Neuron (in vitro differentiated cells): ENCODE results near the gene SLC25A38.
A peak's percentile ranks its signal among the peaks of the same experiment; 100 is the strongest.

Experiments used
- H2AFZ ChIP-seq: one replicate; pipeline ENCODE4 v1.6.1; 2013; ENCODE audit warnings: low read depth, mild to moderate bottlenecking, inconsistent platforms, low read length, moderate library complexity
- H3K27me3 ChIP-seq: one replicate; pipeline ENCODE4 v1.6.1; 2013; ENCODE audit warnings: low read length; ENCODE audit not compliant: insufficient read depth
- H3K36me3 ChIP-seq: one replicate; pipeline ENCODE4 v1.6.1; 2013; ENCODE audit warnings: low read length; ENCODE audit not compliant: insufficient read depth
- H3K4me1 ChIP-seq: one replicate; pipeline ENCODE4 v1.6.1; 2013; ENCODE audit warnings: low read length; ENCODE audit not compliant: insufficient read depth
- H3K4me3 ChIP-seq: 2 replicates; pipeline ENCODE4 v1.5.1; 2013; ENCODE audit warnings: mild to moderate bottlenecking, low read length, moderate library complexity
- H3K9me3 ChIP-seq: one replicate; pipeline ENCODE4 v1.6.1; 2013; ENCODE audit warnings: low read length

The SLC25A38 gene

GRCh38 chr3:39383881-39384664 is 903 bp downstream of the SLC25A38 start:
- peak overlapping the region; percentile 94 for H3K4me3 ChIP-seq
- no peaks in the 10 kb centered on the region for H3K27me3 ChIP-seq
- peak overlapping the region; percentile 71 for H2AFZ ChIP-seq
- no peaks in the 10 kb centered on the region for H3K9me3 ChIP-seq
- no peaks in the 10 kb centered on the region for H3K36me3 ChIP-seq
- H3K4me1 ChIP-seq: peaks cover 9% of the 10 kb centered on the region

DNA sequence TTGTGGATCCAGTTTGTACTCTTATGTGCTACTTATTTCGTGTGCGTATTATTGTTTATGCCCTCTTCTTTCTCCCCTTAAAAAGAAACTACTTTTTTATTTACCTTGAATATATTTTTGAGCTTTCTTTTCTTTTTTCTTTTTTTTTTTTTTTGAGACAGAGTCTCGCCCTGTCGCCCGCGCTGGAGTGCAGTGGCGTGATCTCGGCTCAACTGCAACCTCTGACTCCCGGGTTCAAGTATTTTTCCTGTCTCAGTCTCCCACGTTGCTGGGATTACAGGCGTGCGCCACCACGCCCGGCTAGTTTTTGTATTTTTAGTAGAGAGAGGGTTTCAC is 1.5 kb downstream of the SLC25A38 start:
- no peaks in the 10 kb centered on the region for H3K9me3 ChIP-seq
- H3K4me1 ChIP-seq: peaks cover 9% of the 10 kb centered on the region
- H3K27me3 ChIP-seq: no peaks in the 10 kb centered on the region
- no peak overlapping the region for H2AFZ ChIP-seq
- peak overlapping the region; percentile 94 for H3K4me3 ChIP-seq
- H3K36me3 ChIP-seq: peaks cover 4% of the 10 kb centered on the region

- no peak overlapping the region for H2AFZ ChIP-seq
- peaks cover 9% of the 10 kb centered on the region for H3K4me1 ChIP-seq
- H3K9me3 ChIP-seq: no peaks in the 10 kb centered on the region
- no peak overlapping the region for H3K4me3 ChIP-seq
- no peaks in the 10 kb centered on the region for H3K27me3 ChIP-seq
- H3K36me3 ChIP-seq: peaks cover 12% of the 10 kb centered on the region
These were observed 2.4 kb downstream of the SLC25A38 start for GRCh38 chr3:39385456-39386090.

DNA sequence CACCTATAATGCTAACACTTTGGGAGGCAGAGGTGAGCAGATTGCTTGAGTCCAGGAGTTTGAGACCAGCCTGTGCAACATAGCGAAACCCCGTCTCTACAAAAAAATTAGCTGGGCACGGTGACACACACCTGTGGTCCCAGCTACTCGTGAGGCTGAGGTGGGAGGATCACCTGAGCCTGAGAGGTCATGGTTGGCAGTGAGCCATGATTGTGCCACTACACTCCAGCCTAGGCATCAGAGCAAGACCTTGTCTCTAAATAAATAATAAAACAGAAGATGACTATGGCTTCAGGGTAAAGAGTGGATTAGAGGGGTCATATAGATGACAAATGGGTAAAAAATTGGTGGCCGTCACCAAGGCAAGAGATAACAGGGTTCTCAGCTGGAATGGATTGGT is 3.1 kb downstream of the SLC25A38 start:
- H3K9me3 ChIP-seq: no peaks in the 10 kb centered on the region
- H2AFZ ChIP-seq: no peak overlapping the region
- H3K4me3 ChIP-seq: no peak overlapping the region
- no peaks in the 10 kb centered on the region for H3K27me3 ChIP-seq
- peaks cover 20% of the 10 kb centered on the region for H3K36me3 ChIP-seq
- H3K4me1 ChIP-seq: peaks cover 9% of the 10 kb centered on the region

DNA sequence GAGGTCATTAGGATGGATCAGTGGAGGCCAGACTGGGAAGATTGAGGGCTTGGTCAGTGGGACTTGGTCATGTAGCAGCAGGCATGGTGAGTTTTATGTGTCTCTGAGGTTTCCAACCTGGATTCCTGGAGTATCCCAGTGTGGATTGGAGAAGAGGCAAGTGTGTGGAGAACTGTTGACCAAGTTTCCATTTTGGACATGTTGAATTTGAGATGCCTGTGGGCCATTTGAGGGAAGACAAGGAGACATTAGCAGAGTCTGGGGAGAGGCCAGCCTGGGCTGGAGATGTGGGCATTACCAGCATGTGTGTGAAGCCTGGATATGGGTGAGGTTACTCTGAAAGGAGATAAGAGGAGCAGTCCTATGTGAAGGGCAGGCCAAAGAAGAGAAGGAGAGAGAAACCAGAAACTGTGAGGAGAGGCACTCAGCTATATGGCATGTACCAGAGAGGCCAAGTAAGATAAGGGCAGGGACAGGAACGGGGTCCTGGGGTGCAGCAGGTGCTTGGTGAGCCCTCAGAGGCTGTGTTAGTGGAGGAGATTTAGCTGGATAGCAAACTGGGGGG is 4.3 kb downstream of the SLC25A38 start:
- peaks cover 9% of the 10 kb centered on the region for H3K4me1 ChIP-seq
- H3K9me3 ChIP-seq: no peaks in the 10 kb centered on the region
- no peaks in the 10 kb centered on the region for H3K27me3 ChIP-seq
- no peak overlapping the region for H3K4me3 ChIP-seq
- no peak overlapping the region for H2AFZ ChIP-seq
- peaks cover 30% of the 10 kb centered on the region for H3K36me3 ChIP-seq

DNA sequence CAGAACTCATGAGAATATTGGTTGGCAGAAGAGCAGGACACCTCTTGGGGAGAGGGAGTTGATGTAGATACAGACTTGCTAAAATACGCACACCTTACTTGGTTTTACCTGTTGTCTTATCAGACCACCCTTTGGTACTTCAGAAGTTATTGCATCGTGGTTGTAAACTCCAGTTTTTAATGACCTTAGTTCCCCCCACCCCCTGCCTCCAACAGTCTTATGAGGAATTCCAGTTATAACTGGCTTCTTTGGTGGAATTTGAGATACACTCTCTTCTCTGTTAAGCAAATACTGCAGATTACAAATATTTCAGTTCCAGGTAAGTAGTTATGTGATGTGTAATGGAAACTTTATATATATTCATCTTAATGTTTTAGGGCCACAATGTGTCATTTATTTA is 5.0 kb downstream of the SLC25A38 start:
- no peaks in the 10 kb centered on the region for H3K27me3 ChIP-seq
- peaks cover 36% of the 10 kb centered on the region for H3K36me3 ChIP-seq
- H3K4me3 ChIP-seq: no peak overlapping the region
- no peaks in the 10 kb centered on the region for H3K9me3 ChIP-seq
- H2AFZ ChIP-seq: no peak overlapping the region
- peaks cover 9% of the 10 kb centered on the region for H3K4me1 ChIP-seq

DNA sequence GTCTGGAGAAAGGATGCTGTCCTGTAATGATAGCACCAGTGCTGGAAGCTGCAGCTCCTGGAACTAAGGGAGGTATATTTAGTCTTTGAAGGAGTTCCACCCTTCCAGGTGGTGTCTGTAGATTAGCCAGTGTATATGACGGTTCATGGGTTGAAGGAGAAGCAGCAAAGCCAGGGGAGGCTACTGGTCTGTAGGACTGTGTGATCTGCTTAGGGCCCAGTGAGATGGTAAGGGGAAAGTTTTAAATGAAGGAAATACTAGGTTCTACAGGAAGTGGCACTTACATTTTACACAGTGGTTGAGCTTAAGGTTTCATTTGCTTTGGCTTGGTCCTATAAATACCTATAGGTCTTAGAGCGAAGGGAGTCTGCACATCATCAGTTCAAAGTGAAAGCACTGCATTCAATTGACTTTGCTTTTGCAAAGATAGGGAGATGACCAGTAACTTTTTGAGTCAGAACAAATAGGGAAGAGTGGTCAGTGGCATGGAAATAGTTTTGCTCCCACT is 5.6 kb downstream of the SLC25A38 start:
- Histone ChIP-seq H2AFZ (no peak overlapping the region), H3K9me3 (no peaks in the 10 kb centered on the region), H3K4me1 (peaks cover 9% of the 10 kb centered on the region), H3K36me3 (peaks cover 42% of the 10 kb centered on the region), H3K4me3 (no peak overlapping the region), H3K27me3 (no peaks in the 10 kb centered on the region)

DNA sequence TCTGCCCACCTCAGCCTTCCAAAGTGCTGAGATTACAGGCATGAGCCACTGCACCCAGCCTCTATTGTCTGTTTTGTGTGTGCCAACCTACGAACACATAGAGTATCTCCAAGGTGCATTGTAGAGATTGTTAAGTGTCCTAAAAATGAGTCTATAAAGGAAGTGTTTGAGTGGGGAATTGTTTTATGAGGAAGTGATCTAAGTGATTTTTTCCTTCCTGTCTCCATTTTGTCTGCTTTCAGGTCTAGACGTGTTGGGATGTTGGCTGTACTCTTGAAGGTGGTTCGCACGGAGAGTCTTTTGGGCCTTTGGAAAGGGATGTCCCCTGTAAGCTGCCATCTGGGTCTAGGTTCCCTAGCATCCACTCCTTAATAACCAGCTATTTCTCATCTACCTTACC is 7.0 kb downstream of the SLC25A38 start:
- Histone ChIP-seq H3K4me3 (no peak overlapping the region), H3K9me3 (no peaks in the 10 kb centered on the region), H3K27me3 (no peaks in the 10 kb centered on the region), H3K4me1 (peaks cover 4% of the 10 kb centered on the region), H2AFZ (no peak overlapping the region), H3K36me3 (peaks cover 52% of the 10 kb centered on the region)

DNA sequence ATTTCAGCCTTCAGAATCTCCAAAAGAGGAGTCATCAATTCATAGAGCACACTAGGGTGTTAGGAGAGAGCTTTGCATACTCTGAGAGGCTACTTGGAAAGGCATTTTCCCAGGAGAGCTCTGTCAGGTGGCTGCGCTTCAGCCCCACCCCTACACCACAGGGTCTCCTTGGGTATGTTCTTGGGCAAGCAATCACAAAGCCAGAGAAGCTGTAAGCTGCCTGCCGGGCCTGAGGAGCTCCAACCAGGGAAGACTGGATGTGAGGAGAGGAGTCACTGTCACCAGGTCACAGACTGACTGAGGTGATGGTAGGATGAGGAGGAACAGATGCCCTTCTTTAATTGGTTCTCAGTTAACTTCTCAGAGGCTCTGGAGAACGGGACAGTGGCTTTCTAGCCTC is 13.5 kb downstream of the SLC25A38 start:
- H3K9me3 ChIP-seq: no peaks in the 10 kb centered on the region
- H3K36me3 ChIP-seq: peaks cover 50% of the 10 kb centered on the region
- no peaks in the 10 kb centered on the region for H3K27me3 ChIP-seq
- no peaks in the 10 kb centered on the region for H3K4me1 ChIP-seq
- H3K4me3 ChIP-seq: no peak overlapping the region
- no peak overlapping the region for H2AFZ ChIP-seq

GRCh38 chr3:39398700-39399099 is 15.5 kb downstream of the SLC25A38 start:
- Histone ChIP-seq H3K4me3 (no peak overlapping the region), H3K4me1 (no peaks in the 10 kb centered on the region), H3K9me3 (no peaks in the 10 kb centered on the region), H3K27me3 (no peaks in the 10 kb centered on the region), H3K36me3 (peaks cover 32% of the 10 kb centered on the region), H2AFZ (no peak overlapping the region)

- no peaks in the 10 kb centered on the region for H3K9me3 ChIP-seq
- peaks cover 9% of the 10 kb centered on the region for H3K36me3 ChIP-seq
- no peak overlapping the region for H2AFZ ChIP-seq
- no peaks in the 10 kb centered on the region for H3K4me1 ChIP-seq
- H3K4me3 ChIP-seq: no peak overlapping the region
- H3K27me3 ChIP-seq: no peaks in the 10 kb centered on the region
These were observed 18.8 kb downstream of the SLC25A38 start for GRCh38 chr3:39401983-39402382.

DNA sequence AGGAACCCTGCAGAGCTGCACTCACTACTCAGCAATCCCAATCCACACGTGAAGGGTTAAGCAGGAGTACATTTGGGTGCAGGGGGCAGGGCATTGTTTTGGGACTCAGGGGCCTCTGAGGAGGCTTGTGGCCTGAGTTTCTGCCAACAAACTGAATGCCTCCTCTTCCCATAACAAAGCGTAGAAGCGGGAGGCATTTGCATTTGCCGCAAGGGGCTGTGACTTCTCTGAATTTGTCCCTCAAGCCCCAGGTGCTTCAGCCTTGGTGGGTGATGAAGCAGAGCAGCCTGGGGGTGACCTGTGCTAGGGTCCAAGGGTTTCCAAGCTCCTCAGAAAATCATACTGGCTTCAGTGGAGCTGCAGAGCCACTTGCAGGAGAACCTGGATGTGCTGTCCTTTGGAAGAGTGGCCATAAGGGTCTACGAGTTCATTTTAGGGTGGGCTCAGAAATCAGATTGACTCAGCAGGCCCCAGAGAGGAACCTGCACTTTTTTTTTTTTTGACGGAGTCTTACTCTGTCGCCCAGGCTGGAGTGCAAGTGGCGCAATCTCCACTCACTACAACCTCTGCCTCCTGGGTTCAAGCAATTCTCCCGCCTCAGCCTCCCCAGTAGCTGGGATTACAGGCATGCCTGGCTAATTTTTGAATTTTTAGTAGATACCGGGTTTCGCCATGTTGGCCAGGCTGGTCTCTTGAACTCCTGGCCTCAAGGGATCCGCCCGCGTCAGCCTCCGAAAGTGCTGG is 21.9 kb downstream of the SLC25A38 start:
- Histone ChIP-seq H3K36me3 (peaks cover 24% of the 10 kb centered on the region), H2AFZ (no peak overlapping the region), H3K9me3 (no peaks in the 10 kb centered on the region), H3K4me3 (no peak overlapping the region), H3K4me1 (peaks cover 5% of the 10 kb centered on the region), H3K27me3 (no peaks in the 10 kb centered on the region)
